Stimulated activated CD8-positive, alpha-beta memory T cell treated with anti-CD3 and anti-CD28 coated beads, Interleukin-7, amount 100 ng/mL, for 24 hours (primary cell): ENCODE results near the gene NUDT8.
A peak's percentile ranks its signal among the peaks of the same experiment; 100 is the strongest.

Source experiments
- DNase-seq: peaks from one replicate; pipeline ENCODE4 v3.0.0-alpha.2; 2020; ENCODE audit warnings: low read depth

Gene NUDT8, protein sequence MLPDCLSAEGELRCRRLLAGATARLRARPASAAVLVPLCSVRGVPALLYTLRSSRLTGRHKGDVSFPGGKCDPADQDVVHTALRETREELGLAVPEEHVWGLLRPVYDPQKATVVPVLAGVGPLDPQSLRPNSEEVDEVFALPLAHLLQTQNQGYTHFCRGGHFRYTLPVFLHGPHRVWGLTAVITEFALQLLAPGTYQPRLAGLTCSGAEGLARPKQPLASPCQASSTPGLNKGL

DNA sequence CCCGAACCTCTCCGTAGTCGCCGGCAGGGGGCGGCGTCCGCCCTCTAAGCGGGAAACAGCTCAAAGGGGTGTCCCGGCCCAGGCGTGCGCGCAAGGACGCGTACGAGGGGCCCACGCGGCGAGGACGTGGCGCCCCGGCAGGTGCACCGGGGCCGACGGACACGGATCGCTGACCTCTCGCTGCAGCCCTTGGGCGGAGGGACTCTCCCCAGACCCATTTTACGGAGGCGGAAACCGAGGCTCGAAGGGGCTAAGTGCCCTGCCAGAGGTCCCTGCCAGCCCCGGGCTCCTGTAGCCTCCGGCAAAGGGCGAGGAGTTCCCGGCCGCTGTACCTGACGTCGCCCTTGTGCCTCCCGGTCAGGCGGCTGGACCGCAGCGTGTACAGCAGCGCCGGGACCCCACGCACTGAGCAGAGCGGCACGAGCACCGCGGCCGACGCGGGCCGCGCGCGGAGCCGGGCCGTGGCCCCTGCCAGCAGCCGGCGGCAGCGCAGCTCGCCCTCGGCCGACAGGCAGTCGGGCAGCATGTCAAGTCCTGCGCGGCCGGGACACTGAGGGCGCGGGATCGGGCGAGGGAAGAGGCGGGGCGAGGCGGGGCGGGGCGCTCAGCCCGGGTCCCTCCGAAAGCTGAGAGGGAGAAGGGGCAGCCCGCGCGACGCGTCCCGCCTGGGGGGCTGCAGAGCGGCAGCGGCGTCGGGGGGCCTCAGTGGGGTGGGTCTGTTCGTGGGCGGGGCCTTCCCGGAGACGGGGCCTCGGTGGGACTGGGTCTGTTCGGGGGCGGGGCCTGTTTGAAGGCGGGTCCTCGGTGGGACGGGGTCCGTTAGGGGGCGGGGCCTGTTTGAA lies at the start of gene NUDT8:
TSS of gene NUDT8 (minus strand) at position 552 of the 842 bp plus-strand sequence. CDS start at position 526, 26 bp downstream.
- peak; percentile 77 for DNase-seq

DNA sequence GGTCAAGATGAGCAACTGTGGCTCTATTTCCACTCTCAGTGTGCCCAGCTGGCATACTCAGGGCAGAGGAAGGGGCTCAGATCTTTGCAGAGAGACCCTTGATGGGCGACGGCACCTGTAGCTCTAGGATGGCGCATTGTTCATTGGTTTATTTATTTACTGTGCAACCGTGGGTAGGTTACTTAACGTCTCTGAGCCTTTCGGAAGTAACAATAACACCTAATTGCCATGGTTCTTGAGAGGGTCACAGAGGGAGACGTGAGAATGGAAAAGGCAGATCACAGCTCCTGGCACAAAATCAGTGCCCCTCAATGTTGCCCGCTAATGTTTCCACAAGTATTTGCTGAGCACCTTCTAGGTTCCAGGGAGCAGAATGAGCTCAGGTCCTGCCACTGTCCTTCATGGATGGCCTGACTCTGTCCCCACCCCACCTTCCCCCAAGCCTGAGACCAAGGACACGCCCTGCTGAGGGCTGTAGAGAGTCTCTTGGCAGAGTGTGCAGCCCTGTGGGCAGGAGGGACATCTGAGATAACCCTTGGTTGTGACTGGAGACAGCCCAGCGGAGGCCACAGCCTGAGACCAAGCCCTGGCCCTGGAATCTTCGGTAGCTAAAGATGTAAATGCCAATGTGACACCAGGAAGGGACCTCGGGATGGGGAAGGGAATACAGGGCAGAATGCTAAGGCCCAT lies 45.5 kb upstream of the NUDT8 start:
- DNase-seq = no peak

DNA sequence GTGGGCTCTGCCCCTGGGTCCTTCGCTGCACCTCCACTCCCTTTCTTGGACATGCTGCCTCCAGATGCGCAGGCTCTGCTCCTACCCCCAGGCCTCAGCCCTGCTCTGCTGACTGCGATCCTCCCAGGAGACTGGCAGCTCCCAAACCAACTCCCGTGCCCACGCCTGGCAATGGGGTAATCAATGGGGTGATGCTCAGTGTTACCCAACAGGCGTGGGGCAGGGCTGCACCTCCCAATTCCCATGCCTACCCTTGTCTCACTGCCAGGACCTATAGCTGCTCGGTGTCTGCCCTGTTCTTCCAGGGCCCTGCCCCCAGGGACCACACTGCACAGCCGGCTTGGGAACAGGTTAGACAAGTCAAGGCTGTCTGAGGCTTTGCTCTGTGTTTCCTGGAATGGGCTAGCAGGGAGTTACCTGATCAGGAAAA lies 44.7 kb upstream of the NUDT8 start, which contains the start of gene ALDH3B2:
TSS of gene ALDH3B2 (minus strand) at position 182 of the 430 bp plus-strand sequence. CDS start 7,688 bp downstream, outside the sequence.
- DNase-seq = no peak

DNA sequence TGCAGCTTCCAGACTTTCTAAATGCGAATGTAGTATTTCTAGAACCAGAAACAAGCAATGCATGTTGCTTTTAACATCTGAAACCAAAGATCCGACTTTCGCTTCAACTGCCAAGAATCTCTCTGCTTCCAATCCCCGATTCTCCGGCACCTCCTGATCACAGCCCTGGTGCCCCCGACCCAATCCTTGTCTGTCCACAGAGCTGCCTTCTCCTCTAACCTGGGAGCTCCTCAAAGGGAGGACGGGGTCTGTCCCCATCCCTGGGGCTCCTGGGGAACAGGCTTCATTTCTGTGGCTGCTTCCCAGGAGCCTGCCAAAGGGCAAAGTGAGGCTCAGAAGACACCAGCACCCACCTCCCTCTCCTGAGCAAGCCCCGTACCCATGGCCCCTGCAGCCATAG lies 44.2 kb upstream of the NUDT8 start:
- DNase-seq = no peak

DNA sequence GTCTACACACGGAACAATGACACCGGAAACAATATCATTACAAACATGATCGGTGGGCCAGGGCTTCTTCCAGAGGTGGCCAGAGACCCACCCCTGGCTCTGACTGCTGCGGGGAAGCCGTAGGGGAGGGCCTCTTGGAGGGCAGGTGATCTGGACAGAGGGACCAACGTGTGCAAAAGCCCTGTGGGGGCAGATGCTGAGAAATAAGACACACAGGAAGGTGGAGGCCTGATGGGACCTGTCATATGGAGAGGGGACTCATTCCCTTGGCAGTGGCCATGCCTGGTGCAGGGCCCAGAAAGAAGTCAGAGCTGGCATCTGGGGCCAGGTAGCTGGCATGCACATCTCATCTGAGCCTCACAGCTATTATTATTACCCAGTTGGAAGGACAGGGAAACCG lies 43.6 kb upstream of the NUDT8 start:
- no peak for DNase-seq

DNA sequence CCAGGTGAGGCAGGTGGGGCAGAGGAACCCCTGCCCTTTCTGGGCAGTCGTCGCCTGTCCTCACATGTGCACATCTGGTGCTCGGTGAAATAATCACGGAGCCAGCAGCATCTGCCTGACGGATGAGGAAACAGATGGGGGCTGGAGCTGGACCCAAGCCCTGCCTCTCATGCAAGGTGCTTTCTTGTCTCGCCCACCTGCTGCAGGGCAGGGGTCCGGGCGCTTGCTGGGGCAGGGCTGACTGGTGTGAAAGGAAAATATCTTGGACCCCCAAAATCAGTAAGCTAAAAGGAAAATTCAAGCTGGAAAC lies 41.4 kb upstream of the NUDT8 start:
- no peak for DNase-seq

DNA sequence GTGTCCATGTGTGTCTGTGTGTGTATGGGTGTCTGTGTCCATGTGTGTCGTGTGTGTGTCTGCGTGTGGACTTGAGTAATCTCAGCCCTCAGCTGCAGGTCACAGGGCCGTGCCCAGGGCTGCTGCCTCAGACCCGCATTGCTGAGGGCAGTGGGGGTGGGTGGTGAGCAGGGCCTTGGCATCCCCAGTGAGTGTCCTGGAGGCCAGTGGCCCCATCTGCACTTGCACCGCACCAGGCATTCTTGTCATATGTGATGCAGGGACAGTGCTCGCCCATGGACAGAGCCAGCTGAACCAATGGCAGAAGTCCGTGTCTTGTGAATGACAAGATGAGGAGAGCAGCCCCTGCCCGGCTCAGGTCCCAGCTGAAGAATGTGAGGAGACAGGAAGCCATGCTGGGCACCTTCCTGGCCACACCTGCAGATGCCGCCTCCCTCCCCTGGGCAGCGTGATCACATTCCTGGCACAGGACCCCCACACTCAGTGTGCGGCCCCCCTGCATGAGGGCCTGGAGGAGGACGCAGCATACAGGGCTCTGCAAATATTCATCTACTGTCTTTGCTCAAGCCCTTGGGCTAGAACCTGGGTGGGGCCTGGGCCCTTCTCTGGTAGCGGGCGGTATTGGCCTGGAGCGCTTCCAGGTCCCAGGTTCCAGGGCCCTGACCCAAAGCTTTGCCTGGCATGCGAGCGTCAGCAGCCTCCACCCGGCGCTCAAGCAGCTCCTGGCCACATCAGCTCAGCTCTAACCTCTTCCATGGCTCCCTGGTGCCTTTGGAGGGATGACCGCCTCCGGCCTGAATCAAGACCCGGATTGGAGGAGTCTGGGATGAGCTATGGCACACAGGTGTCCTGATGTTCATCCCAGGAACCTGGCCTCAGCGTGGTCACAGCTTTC lies 40.8 kb upstream of the NUDT8 start:
- no peak for DNase-seq

DNA sequence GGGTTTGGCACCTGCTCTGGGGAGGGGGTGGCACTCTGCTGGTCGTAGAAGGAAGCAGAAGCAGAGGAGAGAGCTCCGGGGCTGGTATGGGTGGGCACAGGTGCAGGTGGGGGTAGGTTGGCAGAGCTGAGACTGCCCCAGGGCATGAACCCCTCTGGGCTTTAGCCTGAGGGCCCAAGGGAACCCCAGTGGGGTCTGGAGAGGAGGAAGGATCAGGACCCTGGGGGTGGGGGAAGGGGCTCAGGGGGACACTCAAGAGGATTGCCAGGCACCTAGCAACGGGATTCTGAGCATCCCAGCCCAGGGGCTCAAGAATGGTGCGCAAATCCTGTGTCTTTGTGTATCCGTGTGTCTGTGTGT lies 38.4 kb upstream of the NUDT8 start:
- no peak for DNase-seq

DNA sequence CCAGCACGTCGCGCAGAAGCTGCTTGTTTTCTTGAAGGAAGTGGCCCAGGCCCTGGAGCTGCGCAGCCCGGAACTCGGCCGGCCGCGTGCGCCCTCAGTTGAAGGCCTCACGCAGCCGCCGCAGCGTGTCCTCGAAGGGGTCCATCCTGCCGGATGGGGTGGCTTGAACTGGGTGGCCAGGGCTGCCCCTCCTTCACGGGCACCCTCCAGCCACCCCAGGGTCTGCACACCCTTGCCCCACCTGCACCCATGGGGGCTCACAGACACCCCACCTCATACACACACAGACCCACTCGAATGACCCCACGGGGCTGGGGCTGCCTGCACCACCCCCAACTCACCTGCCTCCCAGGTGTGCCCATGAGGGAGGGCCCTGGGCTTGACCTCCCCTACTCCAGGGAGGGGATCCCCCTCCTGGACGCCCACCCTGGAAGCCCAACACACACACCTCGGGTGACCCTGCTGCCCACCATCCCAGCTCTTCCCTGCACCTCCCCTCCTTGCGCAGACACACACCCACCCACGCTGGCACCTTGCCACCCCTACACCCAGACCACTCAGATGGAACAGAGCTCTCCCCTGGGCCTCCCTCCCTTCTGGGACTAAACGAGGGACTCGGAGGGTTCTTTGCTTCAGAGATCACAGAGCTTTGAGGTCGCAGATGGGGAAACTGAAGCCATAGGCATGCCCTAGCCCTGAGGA lies 37.9 kb upstream of the NUDT8 start:
- no peak for DNase-seq

DNA sequence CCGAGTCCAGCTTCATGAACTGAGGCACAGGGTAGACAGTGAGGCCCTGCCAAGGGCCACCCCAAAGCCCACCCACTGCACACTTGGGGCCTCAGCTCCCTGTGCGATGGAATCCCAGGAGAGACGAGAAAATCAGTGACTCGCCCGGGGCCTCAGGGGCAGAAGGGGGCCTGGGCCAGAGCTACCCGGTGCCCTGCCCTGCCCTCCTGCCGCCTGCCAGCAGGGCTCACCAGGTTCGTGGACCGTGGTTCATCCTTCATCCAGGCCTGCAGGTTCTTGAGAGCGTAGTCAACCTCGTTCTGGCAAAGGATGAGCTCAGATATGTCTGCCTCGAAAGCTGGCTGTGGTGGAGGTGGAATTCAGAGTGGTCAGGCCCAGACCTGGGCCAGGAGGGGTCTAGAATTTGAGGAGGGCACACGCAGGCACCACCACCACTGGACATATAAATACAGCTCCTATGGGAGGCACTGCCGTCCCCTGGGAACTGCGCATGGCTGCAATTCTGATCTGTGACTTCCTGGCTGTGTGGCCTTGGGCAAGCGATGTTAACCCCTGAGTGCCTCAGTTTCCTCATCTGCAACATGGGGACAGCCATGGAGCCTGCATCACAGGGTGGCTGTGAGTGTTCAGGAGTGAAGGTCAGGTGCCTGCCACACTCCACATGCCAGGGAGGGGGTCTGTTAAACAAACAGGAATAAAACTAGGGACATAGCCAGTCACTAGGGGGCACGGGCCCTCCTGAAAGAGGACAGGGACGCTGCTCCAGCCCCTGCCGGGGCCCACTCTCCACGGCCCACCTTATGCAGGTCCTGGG lies 37.1 kb upstream of the NUDT8 start:
- DNase-seq = no peak

DNA sequence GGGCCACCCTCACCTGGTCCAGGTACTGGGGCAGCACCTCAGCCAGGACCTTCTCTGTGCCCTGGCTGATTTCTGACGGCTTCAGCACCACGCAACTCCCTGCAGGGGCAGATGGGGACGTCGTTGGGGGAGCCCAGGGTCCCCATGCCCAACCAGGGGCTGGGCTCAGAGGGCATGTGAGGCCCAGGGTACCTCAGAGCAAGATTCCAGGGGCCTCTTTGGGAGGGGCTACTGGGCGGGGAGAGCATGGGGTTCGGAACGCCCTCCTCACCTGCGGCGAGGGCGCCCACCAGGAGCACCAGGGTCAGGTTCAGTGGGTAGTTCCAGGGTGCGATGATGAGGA lies 36.5 kb upstream of the NUDT8 start:
- no peak for DNase-seq

DNA sequence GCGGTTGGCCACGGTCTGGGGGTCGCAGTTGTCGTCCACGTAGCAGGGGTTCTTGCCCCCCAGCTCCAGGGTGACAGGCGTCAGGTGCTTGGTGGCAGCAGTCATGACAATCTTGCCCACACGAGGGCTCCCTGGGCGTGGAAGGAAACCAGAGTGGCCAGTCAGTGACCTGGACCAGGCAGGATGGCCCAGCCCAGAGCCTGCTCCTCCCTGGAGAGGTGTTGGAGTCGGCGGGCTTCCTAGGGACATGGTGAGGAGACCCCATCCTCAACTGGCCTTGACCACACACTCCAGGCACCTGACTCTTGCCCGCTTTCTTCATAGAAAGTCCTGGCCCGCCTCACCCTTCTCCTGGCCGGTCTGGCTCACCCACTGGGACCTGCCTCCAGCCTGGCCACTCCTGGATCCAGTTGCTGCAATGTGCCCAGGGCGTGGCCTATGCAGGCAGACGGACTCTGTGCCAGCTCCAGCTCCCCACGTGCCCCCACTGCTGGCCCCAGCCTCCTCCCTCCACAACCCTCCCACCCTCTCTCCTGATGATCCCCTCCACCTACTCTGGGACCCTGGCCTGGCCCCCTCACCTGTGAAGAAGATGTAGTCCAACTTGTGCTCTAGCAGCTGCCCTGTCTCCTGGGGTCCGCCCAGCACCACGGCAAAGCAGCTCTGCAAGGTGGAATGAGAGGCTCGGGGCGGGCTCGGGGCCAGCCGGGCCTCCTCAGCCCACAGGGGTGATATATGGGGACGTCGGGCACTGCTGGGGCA lies 36.0 kb upstream of the NUDT8 start:
- no peak for DNase-seq

DNA sequence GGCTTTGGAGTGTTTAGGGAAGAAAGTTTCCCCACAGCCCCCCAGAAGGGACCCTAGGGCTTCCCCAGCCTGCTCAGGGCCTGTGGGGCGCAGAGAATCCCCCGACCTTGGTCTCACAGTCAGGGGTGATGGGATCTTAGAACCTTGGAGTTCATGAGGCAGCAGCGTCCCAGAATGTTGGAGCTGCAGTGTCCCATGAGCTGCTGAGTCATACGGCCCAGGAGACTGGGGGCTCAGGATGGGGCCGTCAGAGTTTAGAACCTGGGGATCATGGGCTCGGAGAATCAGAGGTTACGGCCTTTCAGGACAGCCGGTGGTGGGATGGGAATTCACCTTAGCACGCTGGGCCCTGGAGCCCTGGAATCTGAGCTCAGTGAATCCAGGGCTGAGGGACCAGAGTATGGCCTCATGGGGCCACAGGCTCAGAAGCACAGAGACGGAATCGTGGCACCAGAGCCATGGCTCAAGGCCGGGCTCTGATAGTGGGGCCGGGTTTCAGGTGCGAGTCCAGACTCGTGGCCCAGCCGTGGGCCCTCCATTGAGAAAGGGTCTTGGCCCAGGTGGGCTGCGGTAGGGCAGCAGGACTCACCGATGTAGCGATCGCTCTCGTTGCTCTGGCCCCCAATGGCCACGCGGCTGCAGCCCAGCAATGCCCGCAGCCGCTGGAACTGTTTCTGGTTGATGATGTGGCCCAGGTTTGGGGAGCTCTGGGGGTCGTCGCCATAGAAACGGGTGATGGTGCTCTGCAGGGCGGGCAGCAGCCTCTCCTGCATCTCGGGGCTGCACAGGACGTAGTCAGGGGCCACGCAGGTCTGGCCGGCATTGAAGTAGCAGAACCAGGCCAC lies 35.2 kb upstream of the NUDT8 start:
- DNase-seq = no peak

DNA sequence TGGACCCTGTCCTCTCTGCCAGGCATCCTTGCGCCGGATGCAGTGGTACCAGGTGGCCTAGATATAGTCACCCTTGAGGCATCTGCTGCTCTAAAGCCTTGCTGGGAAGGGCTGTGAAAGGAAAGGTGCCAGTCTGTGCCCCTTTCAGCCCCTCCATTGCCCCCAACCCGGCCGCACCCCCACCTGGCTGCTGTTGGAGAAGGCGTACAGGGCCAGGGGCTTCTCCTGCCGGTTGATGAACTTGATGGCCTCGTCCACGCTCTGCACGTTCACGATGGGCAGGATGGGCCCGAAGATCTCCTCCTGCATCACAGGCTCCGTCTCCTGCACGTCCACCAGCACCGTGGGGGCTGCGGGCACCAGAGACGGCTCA lies 34.5 kb upstream of the NUDT8 start:
- DNase-seq = no peak

DNA sequence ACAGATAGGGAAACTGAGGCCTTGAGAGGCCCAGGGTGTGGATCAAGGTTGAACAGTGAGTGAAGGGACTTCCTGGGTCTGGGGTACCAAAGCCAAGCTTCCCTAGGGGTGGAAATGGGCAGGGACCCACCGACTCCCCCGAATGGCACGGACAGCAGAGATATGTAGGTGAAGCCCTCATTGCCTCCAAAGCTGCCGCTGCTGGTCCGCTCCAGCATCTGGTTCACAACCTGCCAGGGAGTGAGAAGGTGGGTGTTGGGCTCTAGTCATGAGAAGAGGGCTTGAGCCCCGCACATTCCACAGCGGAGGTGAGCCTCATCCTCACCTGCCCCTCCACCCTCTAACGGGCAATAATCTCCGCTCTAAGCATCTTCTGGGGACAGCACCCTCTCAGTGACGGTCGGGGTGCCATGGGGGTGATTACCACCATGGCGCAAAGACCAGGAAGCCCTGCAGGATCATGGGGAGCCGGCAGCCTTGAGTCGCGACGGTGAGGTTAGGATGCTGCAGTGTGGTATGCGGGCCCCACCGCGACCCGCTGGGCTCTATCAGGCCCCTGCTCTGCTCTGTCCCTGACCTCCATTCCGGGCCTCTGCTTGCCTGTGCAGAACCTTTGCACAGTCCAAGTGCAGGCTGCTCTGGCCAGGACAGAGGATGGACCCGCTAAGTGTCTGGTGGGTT lies 33.9 kb upstream of the NUDT8 start:
- DNase-seq = no peak

DNA sequence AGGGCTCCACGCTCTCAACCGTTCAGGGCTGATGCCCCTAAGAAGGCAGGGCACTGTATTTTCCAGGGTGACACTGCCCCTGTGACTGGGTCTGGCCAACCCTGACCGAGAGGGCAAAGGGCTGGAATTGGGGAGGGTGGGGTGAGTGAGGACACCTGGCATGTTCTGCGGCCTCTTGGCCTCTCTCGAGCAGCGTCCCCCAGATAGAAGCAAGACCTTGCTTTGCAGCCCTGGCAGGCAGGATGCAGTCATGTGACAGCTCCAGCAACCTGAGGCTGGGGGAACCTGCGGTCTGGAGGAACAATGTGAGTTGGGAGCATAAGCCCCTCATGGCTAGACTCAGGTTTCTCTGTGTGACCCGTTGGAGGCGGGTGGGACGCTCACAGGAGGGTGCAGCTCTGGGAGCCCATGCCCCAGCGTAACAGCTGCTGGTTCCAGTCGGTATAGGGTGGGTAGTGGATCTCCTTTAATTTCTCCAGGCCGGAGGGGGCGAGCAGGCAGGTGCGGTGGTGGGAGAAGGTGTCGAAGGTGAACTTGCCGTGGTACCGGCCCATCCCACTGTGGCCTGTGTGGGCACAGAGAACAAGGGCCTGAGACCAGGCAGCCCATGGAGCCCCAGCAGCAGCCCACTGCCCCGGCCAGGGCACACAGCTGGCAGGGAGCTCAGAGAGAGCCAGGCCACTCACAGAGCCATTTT lies 33.2 kb upstream of the NUDT8 start:
- no peak for DNase-seq

DNA sequence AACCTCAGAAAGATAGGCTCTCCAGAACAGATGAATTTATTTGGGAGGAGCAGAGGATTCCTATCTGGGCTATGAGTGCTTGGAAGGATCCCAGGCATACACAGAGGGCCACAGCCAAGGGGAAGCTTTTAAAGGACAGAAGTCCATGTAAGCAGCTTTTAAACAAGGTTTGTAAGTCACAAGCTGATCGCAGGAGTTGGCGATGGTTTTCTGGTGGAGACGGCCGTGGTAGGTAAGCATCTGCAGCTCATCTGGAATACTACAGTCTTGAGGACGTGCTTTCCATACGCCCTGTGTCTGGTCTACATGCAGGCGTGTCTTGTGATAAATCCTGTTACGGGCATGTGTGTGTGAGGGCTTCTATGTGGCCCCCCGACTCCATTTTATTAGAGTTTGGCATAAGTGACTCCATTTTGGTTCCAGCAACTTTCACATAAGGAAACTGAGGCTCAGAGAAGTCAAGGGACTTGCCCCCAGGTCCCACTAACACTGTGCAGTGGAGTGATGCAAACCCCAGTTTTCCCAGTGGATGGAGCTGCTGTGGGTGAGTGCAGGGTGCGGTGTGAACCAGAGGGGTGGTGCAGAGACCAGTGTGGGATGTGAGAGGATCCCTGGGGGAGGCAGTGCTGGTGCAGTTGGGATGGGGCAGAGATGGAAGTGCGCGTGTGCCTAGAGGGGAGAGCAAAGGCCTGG lies 32.6 kb upstream of the NUDT8 start:
- no peak for DNase-seq
